A549 (cell line): ENCODE measurements around the gene TEX22. TPM values are rescaled to one million over a fixed set of nuclear protein-coding genes. Genes with fewer than 3 reads are reported as not detected.
A peak's percentile ranks its signal among the peaks of the same experiment; 100 is the strongest.

Source experiments
- ATAC-seq, 2 experiments: fragments of 200-7000 bp in 1 of 2; fragments of >200 bp in 1 of 2; cut with Nextera tagmentation in 1 of 2; cut with Tn5 transposase in 1 of 2; 3 replicates each; pipeline versions ENCODE4 v1.8.0 to v1.9.1; 2018 to 2020; ENCODE audit warnings: mild to moderate bottlenecking in 1 of 2, moderate library complexity in 1 of 2
- CTCF ChIA-PET: fragments of 300-600 bp; sonication (Branson Sonifier 250); formaldehyde crosslinking; extraction: SDS; loops from one replicate; lab custom pipeline; 2021; ENCODE audit warnings: antibody characterized with exemption, inconsistent platforms; lab: Yijun Ruan, JAX
- POLR2A ChIA-PET: fragments of 350-600 bp; formaldehyde crosslinking; extraction: SDS; loops from one replicate; lab custom pipeline; 2021; ENCODE audit warnings: antibody characterized with exemption, inconsistent platforms; lab: Yijun Ruan, JAX
- DNase-seq, 2 experiments: peaks; one replicate each; pipeline versions ENCODE4 v3.0.0 to v3.0.0-alpha.2; 2011 to 2016; ENCODE audit warnings: low read depth in 1 of 2, low spot score in 1 of 2
- FAIRE-seq: peaks from 2 replicates; lab custom pipeline; 2011; peaks lifted over from hg19 to GRCh38; lab: Jason Lieb, UNC
- H3K27ac ChIP-seq, 2 experiments: fragments of >200 bp; sonication (Bioruptor Twin); formaldehyde crosslinking; 3 replicates each; pipeline ENCODE4 v1.5.1; 2016 to 2017
- H3K4me1 ChIP-seq: fragments of >200 bp; sonication (Bioruptor Twin); formaldehyde crosslinking; 3 replicates; pipeline ENCODE4 v1.6.1; 2016
- H3K4me2 ChIP-seq: fragments of >200 bp; sonication (Bioruptor Twin); formaldehyde crosslinking; 3 replicates; pipeline ENCODE4 v1.6.1; 2016
- H3K4me3 ChIP-seq: fragments of >200 bp; sonication (Bioruptor Twin); formaldehyde crosslinking; 3 replicates; pipeline ENCODE4 v1.5.1; 2016
- H3K9me3 ChIP-seq: fragments of >200 bp; sonication (Bioruptor Twin); formaldehyde crosslinking; 3 replicates; pipeline ENCODE4 v1.6.1; 2016
- ATOH8 ChIP-seq: fragments of 250-450 bp; sonication (Bioruptor Pico); IDR thresholded peaks from 2 replicates; pipeline ENCODE4 v1.5.0; 2020; ENCODE audit warnings: low read depth, mild to moderate bottlenecking, moderate library complexity
- BCL3 ChIP-seq: fragments of >200 bp; sonication (Bioruptor Twin); formaldehyde crosslinking; IDR thresholded peaks from 3 replicates; pipeline ENCODE4 v1.6.1; 2016
- CBX2 ChIP-seq: fragments of 200-600 bp; sonication (generic); IDR thresholded peaks from 2 replicates; pipeline ENCODE4 v1.6.1; 2016; ENCODE audit warnings: low read depth, mild to moderate bottlenecking, borderline replicate concordance
- CEBPB ChIP-seq, 2 experiments: fragments of >200 bp in 1 of 2; sonication (Bioruptor Twin) in 1 of 2; formaldehyde crosslinking in 1 of 2; IDR thresholded peaks; 2 replicates each; pipeline ENCODE4 v1.6.1; 2012 to 2016
- CHD4 ChIP-seq: fragments of 200-600 bp; sonication (generic); IDR thresholded peaks from 2 replicates; pipeline ENCODE4 v1.6.1; 2016; ENCODE audit warnings: antibody characterized with exemption, mild to moderate bottlenecking, borderline replicate concordance
- EHF ChIP-seq: fragments of 250-450 bp; sonication (Bioruptor Pico); IDR thresholded peaks from 2 replicates; pipeline ENCODE4 v1.5.0; 2020; ENCODE audit warnings: mild to moderate bottlenecking
- EP300 ChIP-seq, 2 experiments: fragments of >200 bp; sonication (Bioruptor Twin); formaldehyde crosslinking; IDR thresholded peaks; 2 replicates in 1 of 2; 3 replicates in 1 of 2; pipeline ENCODE4 v1.6.1; 2016 to 2017
- FOSB ChIP-seq: fragments of 250-450 bp; sonication (Bioruptor Pico); IDR thresholded peaks from 2 replicates; pipeline ENCODE4 v1.5.0; 2020; ENCODE audit warnings: mild to moderate bottlenecking, moderate library complexity
- FOXS1 ChIP-seq: fragments of 250-450 bp; sonication (Bioruptor Pico); IDR thresholded peaks from 2 replicates; pipeline ENCODE4 v1.5.0; 2020; ENCODE audit warnings: mild to moderate bottlenecking, moderate library complexity
- GATA3 ChIP-seq: IDR thresholded peaks from 2 replicates; pipeline ENCODE4 v1.6.1; 2012; ENCODE audit warnings: borderline replicate concordance
- HEYL ChIP-seq: fragments of 250-450 bp; sonication (Bioruptor Pico); IDR thresholded peaks from 2 replicates; pipeline ENCODE4 v1.8.0; 2021; ENCODE audit warnings: mild to moderate bottlenecking, moderate library complexity
- HMGXB4 ChIP-seq: fragments of 250-450 bp; sonication (Bioruptor Pico); IDR thresholded peaks from 2 replicates; pipeline ENCODE4 v1.5.0; 2021; ENCODE audit warnings: mild to moderate bottlenecking, moderate library complexity, borderline replicate concordance
- HOXA7 ChIP-seq: fragments of 250-450 bp; sonication (Bioruptor Pico); IDR thresholded peaks from 2 replicates; pipeline ENCODE4 v1.5.0; 2020; ENCODE audit warnings: mild to moderate bottlenecking, moderate library complexity
- HOXB13 ChIP-seq: fragments of 250-450 bp; sonication (Bioruptor Pico); IDR thresholded peaks from 2 replicates; pipeline ENCODE4 v1.5.0; 2020; ENCODE audit warnings: low read depth, mild to moderate bottlenecking, moderate library complexity
- JUN ChIP-seq, 2 experiments: fragments of >200 bp; sonication (Bioruptor Twin); formaldehyde crosslinking; IDR thresholded peaks; 2 replicates in 1 of 2; 3 replicates in 1 of 2; pipeline ENCODE4 v1.6.1; 2016 to 2017
- JUNB ChIP-seq: fragments of >200 bp; sonication (Bioruptor Twin); formaldehyde crosslinking; IDR thresholded peaks from 2 replicates; pipeline ENCODE4 v1.6.1; 2016
- MAFK ChIP-seq: fragments of 450-650 bp; IDR thresholded peaks from 2 replicates; pipeline ENCODE4 v1.6.1; 2014; ENCODE audit not compliant: partially characterized antibody
- MAX ChIP-seq: IDR thresholded peaks from 2 replicates; pipeline ENCODE4 v1.6.1; 2012
- MYC ChIP-seq: IDR thresholded peaks from 2 replicates; pipeline ENCODE4 v1.6.1; 2012; ENCODE audit warnings: mild to moderate bottlenecking, inconsistent platforms, low read length, improper control_type of control experiment, borderline replicate concordance
- NFE2L2 ChIP-seq: fragments of 150-350 bp; conservative IDR thresholded peaks from 2 replicates; pipeline ENCODE4 v1.6.1; 2014; ENCODE audit warnings: low read length
- PBX3 ChIP-seq: IDR thresholded peaks from 2 replicates; pipeline ENCODE4 v1.6.1; 2012
- PHF8 ChIP-seq: fragments of 200-600 bp; sonication (generic); IDR thresholded peaks from 2 replicates; pipeline ENCODE4 v1.6.1; 2016; ENCODE audit warnings: low read depth, mild to moderate bottlenecking, antibody characterized with exemption, moderate library complexity, borderline replicate concordance
- POLR2AphosphoS2 ChIP-seq: conservative IDR thresholded peaks from 2 replicates; pipeline ENCODE4 v1.6.1; 2012; ENCODE audit warnings: low read length, improper control_type of control experiment, inconsistent platforms
- RARB ChIP-seq: fragments of 250-450 bp; sonication (Bioruptor Pico); IDR thresholded peaks from 2 replicates; pipeline ENCODE4 v1.8.0; 2021; ENCODE audit warnings: mild to moderate bottlenecking, moderate library complexity
- RCOR1 ChIP-seq: fragments of 150-350 bp; IDR thresholded peaks from 2 replicates; pipeline ENCODE4 v1.6.1; 2014; ENCODE audit warnings: antibody characterized with exemption, low read length, low read depth
- RFX5 ChIP-seq: fragments of 450-650 bp; IDR thresholded peaks from 2 replicates; pipeline ENCODE4 v1.7.1; 2014; ENCODE audit warnings: antibody characterized with exemption, mild to moderate bottlenecking, moderate library complexity
- SMC3 ChIP-seq: fragments of >200 bp; sonication (Bioruptor Twin); formaldehyde crosslinking; IDR thresholded peaks from 3 replicates; pipeline ENCODE4 v1.6.1; 2018; ENCODE audit warnings: inconsistent platforms
- TFCP2L1 ChIP-seq: fragments of 250-450 bp; sonication (Bioruptor Pico); IDR thresholded peaks from 2 replicates; pipeline ENCODE4 v1.5.0; 2021; ENCODE audit warnings: mild to moderate bottlenecking
- ZC3H11A ChIP-seq: fragments of 450-650 bp; IDR thresholded peaks from 2 replicates; pipeline ENCODE4 v1.6.1; 2014; ENCODE audit warnings: antibody characterized with exemption, mild to moderate bottlenecking
- ZNF302 ChIP-seq: fragments of 250-450 bp; sonication (Bioruptor Pico); IDR thresholded peaks from 2 replicates; pipeline ENCODE4 v1.9.0; 2021; ENCODE audit warnings: inconsistent platforms, mild to moderate bottlenecking, moderate library complexity
- WGBS: methylation state at CpG from one replicate; pipeline ENCODE4 v1.1.6; 2017; ENCODE audit errors: missing lambda C conversion rate; 5-methylcytosine and 5-hydroxymethylcytosine counted together
- polyA plus RNA-seq, 4 experiments: library from polyadenylated mRNA; depleted of rRNA in 3 of 4; stranded (reverse); fragments of >200 nt; fragmentation: RNase III in 1 of 4; extraction: RNeasy Plus Mini Kit Qiagen cat#74134 plus additional on column Dnase treatment in 1 of 4; gene quantifications; 2 replicates in 3 of 4; 3 replicates in 1 of 4; pipeline ENCODE4 v1.2.3, GENCODE V29; 2011 to 2017

The TEX22 gene
- polyA plus RNA-seq, 2 of the 4 experiments (the other 2 are of a cell fraction) = 0.06 to 0.23 TPM

GRCh38 chr14:105449276-105450122 is 51.2 kb downstream of the TEX22 start:
- no peak overlapping the region for H3K4me3 ChIP-seq
- ChIA-PET POLR2A (no interaction called here), CTCF (interaction anchor here (4.3 to 4.6 kb wide), 2 partner anchors 9 to 40 kb away, joined by 19 to 21 read pairs; no protein-coding TSS in a partner anchor)
- DNase-seq = no peak
- H3K4me2 ChIP-seq = no peak overlapping the region
- FAIRE-seq = no peak
- no peak for ATAC-seq
- 0 out of 3 replicates have a peak, but pooled peaks cover 6% of the 10 kb centered on the region for H3K4me1 ChIP-seq
- TF ChIP-seq RCOR1 = no peak
- no peak for TF ChIP-seq JUN (IDR thresholded peaks at IDR 0.05)
- no peak for TF ChIP-seq RARB
- TF ChIP-seq ZNF302 (CRISPR knock-in tag) = no peak
- TF ChIP-seq CBX2 = no peak
- TF ChIP-seq HEYL = no peak
- TF ChIP-seq BCL3 = no peak
- TF ChIP-seq ZC3H11A = no peak
- no peak for TF ChIP-seq MAX
- TF ChIP-seq FOSB (CRISPR knock-in tag) = no peak
- TF ChIP-seq MYC = no peak
- no peak for TF ChIP-seq EHF (CRISPR knock-in tag)
- no peak for TF ChIP-seq HMGXB4 (CRISPR knock-in tag)
- TF ChIP-seq EP300 (IDR thresholded peaks at IDR 0.05) = no peak
- TF ChIP-seq CEBPB (IDR thresholded peaks at IDR 0.05) = no peak
- no peak for TF ChIP-seq PHF8
- H3K27ac ChIP-seq = peak overlapping the region in 1 of 2 experiments; percentile 29; a peak in 1 of 6 replicates
- no peaks in the 10 kb centered on the region for H3K9me3 ChIP-seq
- 95% methylated on average over 32 of the region's 47 CpGs for WGBS

- Histone ChIP-seq H3K4me3 (no peak overlapping the region), H3K27ac (no peak overlapping the region), H3K4me1 (0 out of 3 replicates have a peak, but pooled peaks cover 6% of the 10 kb centered on the region), H3K4me2 (no peak overlapping the region), H3K9me3 (no peaks in the 10 kb centered on the region)
- TF ChIP-seq HOXB13 (no peak), TFCP2L1 (CRISPR knock-in tag) (no peak), HOXA7 (CRISPR knock-in tag) (no peak), CHD4 (no peak), FOXS1 (CRISPR knock-in tag) (no peak), RARB (no peak), JUNB (no peak), SMC3 (no peak), NFE2L2 (no peak), POLR2AphosphoS2 (no peak), MAFK (no peak), PBX3 (no peak), ATOH8 (no peak), RFX5 (no peak), GATA3 (no peak), ZNF302 (CRISPR knock-in tag) (no peak)
- DNase-seq (no peak), ATAC-seq (no peak), FAIRE-seq (no peak)
- ChIA-PET CTCF (interaction anchor here (4.3 to 4.6 kb wide), 2 partner anchors 10 to 40 kb away, joined by 19 to 21 read pairs; no protein-coding TSS in a partner anchor), POLR2A (no interaction called here)
- 90% methylated on average over 22 of the region's 22 CpGs for WGBS
Measured at GRCh38 chr14:105450123-105450505, 51.8 kb downstream of the TEX22 start.
